DND-41 (cell line): ENCODE data around the gene RAB3B.
"Not testable (repeated sequence)": the region's sequence is repeated elsewhere in the genome, so short reads cannot be mapped to it uniquely, and the experiment has no call there.

Source experiments
- ATAC-seq: fragments of 200-7000 bp; cut with Tn5 transposase; 3 replicates; pipeline ENCODE4 v1.9.1; 2021; ENCODE audit warnings: low read depth; ENCODE audit not compliant: insufficient read depth
- DNase-seq: peaks from one replicate; pipeline ENCODE4 v3.0.0-alpha.2; 2020
- H2AFZ ChIP-seq: 2 replicates; pipeline ENCODE4 v1.6.0; 2012; ENCODE audit warnings: low read depth, low read length
- H3K27ac ChIP-seq: 2 replicates; pipeline ENCODE4 v1.5.1; 2012; ENCODE audit warnings: low read length, inconsistent platforms
- H3K27me3 ChIP-seq: fragments of 200-600 bp; sonication (generic); 2 replicates; pipeline ENCODE4 v1.6.0; 2012; ENCODE audit warnings: low read length, mild to moderate bottlenecking, inconsistent platforms; ENCODE audit not compliant: insufficient read depth, poor library complexity
- H3K36me3 ChIP-seq: 2 replicates; pipeline ENCODE4 v1.5.1; 2012; ENCODE audit warnings: low read length, inconsistent platforms; ENCODE audit not compliant: insufficient read depth
- H3K4me1 ChIP-seq: 2 replicates; pipeline ENCODE4 v1.5.1; 2012; ENCODE audit warnings: mild to moderate bottlenecking, low read length; ENCODE audit not compliant: insufficient read depth
- H3K4me2 ChIP-seq: 2 replicates; pipeline ENCODE4 v1.6.0; 2012; ENCODE audit warnings: mild to moderate bottlenecking, moderate library complexity, low read length, inconsistent platforms; ENCODE audit not compliant: insufficient read depth
- H3K4me3 ChIP-seq, 2 experiments: fragments of 200-600 bp in 1 of 2; shearing (Covaris generic) in 1 of 2; 2 replicates each; pipeline ENCODE4 v1.5.1; 2012 to 2016; ENCODE audit warnings: inconsistent platforms in 2 of 2, low read length in 2 of 2, mild to moderate bottlenecking in 2 of 2, low read depth in 1 of 2, moderate library complexity in 1 of 2
- H3K79me2 ChIP-seq: 2 replicates; pipeline ENCODE4 v1.6.0; 2012; ENCODE audit warnings: low read length, inconsistent platforms; ENCODE audit not compliant: insufficient read depth
- H3K9ac ChIP-seq: 2 replicates; pipeline ENCODE4 v1.6.0; 2012; ENCODE audit warnings: low read depth, mild to moderate bottlenecking, inconsistent platforms, low read length, moderate library complexity
- H3K9me3 ChIP-seq: 2 replicates; pipeline ENCODE4 v1.5.1; 2012; ENCODE audit warnings: low read length, moderate library complexity, mild to moderate bottlenecking, inconsistent platforms; ENCODE audit not compliant: insufficient read depth, severe bottlenecking
- H4K20me1 ChIP-seq: 2 replicates; pipeline ENCODE4 v1.6.0; 2012; ENCODE audit warnings: low read length; ENCODE audit not compliant: insufficient read depth
- CTCF ChIP-seq: IDR thresholded peaks from 2 replicates; pipeline ENCODE4 v1.5.1; 2012; ENCODE audit warnings: borderline replicate concordance, low read length, moderate library complexity, mild to moderate bottlenecking; ENCODE audit not compliant: poor library complexity, severe bottlenecking; ENCODE audit errors: extremely low read depth
- EZH2 ChIP-seq: IDR thresholded peaks from 3 replicates; pipeline ENCODE4 v1.6.1; 2012; ENCODE audit warnings: borderline replicate concordance, low read depth, mild to moderate bottlenecking, moderate library complexity, low read length, inconsistent platforms; ENCODE audit not compliant: severe bottlenecking

The RAB3B gene

GRCh38 chr1:51875836-51876235 is 114.7 kb downstream of the RAB3B start:
- peak overlapping the region; percentile 95 for H3K4me2 ChIP-seq
- no peaks in the 10 kb centered on the region for H3K27me3 ChIP-seq
- H2AFZ ChIP-seq = no peak overlapping the region
- H3K79me2 ChIP-seq = peaks cover 81% of the 10 kb centered on the region
- no peak overlapping the region for H3K27ac ChIP-seq
- H3K4me1 ChIP-seq = peaks cover 58% of the 10 kb centered on the region
- peaks cover 18% of the 10 kb centered on the region for H3K36me3 ChIP-seq
- no peaks in the 10 kb centered on the region for H3K9me3 ChIP-seq
- H3K9ac ChIP-seq = peak overlapping the region; percentile 83
- ATAC-seq (no peak), DNase-seq (no peak)
- H4K20me1 ChIP-seq = peaks cover 25% of the 10 kb centered on the region; the same call in 1 of the 2 replicates
- TF ChIP-seq CTCF (no peak), EZH2 (no peak)
- H3K4me3 ChIP-seq = peak overlapping the region; percentile 5 to 37; a peak in 2 of 4 replicates

GRCh38 chr1:51875291-51875772 is 115.2 kb downstream of the RAB3B start:
- H3K4me3 ChIP-seq = peak overlapping the region in 1 of 2 experiments; percentile 37; a peak in 1 of 4 replicates
- peak overlapping the region; percentile 95 for H3K4me2 ChIP-seq
- H3K9me3 ChIP-seq = no peaks in the 10 kb centered on the region
- peaks cover 18% of the 10 kb centered on the region for H3K36me3 ChIP-seq
- no peak for ATAC-seq
- H3K79me2 ChIP-seq = peaks cover 85% of the 10 kb centered on the region
- no peak overlapping the region for H3K27ac ChIP-seq
- no peaks in the 10 kb centered on the region for H3K27me3 ChIP-seq
- no peak overlapping the region for H2AFZ ChIP-seq
- no peak for TF ChIP-seq CTCF
- TF ChIP-seq EZH2 = no peak
- no peak for DNase-seq
- H3K9ac ChIP-seq = no peak overlapping the region; the same call in 1 of the 2 replicates
- H3K4me1 ChIP-seq = peaks cover 58% of the 10 kb centered on the region
- peaks cover 25% of the 10 kb centered on the region; the same call in 1 of the 2 replicates for H4K20me1 ChIP-seq

- not testable (repeated sequence) for DNase-seq, H3K27ac ChIP-seq, H3K9me3 ChIP-seq, H3K27me3 ChIP-seq, ATAC-seq, H2AFZ ChIP-seq, H3K9ac ChIP-seq, H3K4me3 ChIP-seq
- H3K4me2 ChIP-seq = peak overlapping the region; percentile 19; the same call in 1 of the 2 replicates
- peaks cover 22% of the 10 kb centered on the region for H3K36me3 ChIP-seq
- peaks cover 98% of the 10 kb centered on the region for H3K79me2 ChIP-seq
- H4K20me1 ChIP-seq = peaks cover 34% of the 10 kb centered on the region; the same call in 1 of the 2 replicates
- peaks cover 47% of the 10 kb centered on the region for H3K4me1 ChIP-seq
These were observed 117.2 kb downstream of the RAB3B start for GRCh38 chr1:51873270-51873669.

- no peak overlapping the region for H2AFZ ChIP-seq
- peaks cover 98% of the 10 kb centered on the region for H3K79me2 ChIP-seq
- H3K4me1 ChIP-seq = peaks cover 32% of the 10 kb centered on the region
- H3K36me3 ChIP-seq = peaks cover 26% of the 10 kb centered on the region
- DNase-seq = no peak
- H4K20me1 ChIP-seq = peaks cover 31% of the 10 kb centered on the region; the same call in 1 of the 2 replicates
- H3K9me3 ChIP-seq = no peaks in the 10 kb centered on the region
- no peak overlapping the region for H3K9ac ChIP-seq
- no peak overlapping the region for H3K27ac ChIP-seq
- H3K27me3 ChIP-seq = no peaks in the 10 kb centered on the region
- no peak overlapping the region for H3K4me2 ChIP-seq
- TF ChIP-seq EZH2 (no peak), CTCF (no peak)
- H3K4me3 ChIP-seq = no peak overlapping the region
- no peak; the same call in 2 of the 3 replicates for ATAC-seq
These were observed 119.0 kb downstream of the RAB3B start for GRCh38 chr1:51871351-51871975.
